Trophoblast cell (in vitro differentiated cells and primary cell): Measurements from ENCODE around the gene RBBP7.
"Not testable (repeated sequence)": the region's sequence is repeated elsewhere in the genome, so short reads cannot be mapped to it uniquely, and the experiment has no call there.

ENCODE experiments used
- DNase-seq, 2 donors: peaks; one replicate each; pipeline ENCODE4 v3.0.0-alpha.2; 2016
- H2AFZ ChIP-seq: 2 replicates; pipeline ENCODE4 v1.6.1; 2013; ENCODE audit warnings: low read length, moderate library complexity, mild to moderate bottlenecking; ENCODE audit not compliant: insufficient read depth, poor library complexity
- H2AK5ac ChIP-seq: 2 replicates; pipeline ENCODE4 v1.6.1; 2013; ENCODE audit warnings: mild to moderate bottlenecking, low read length
- H2BK120ac ChIP-seq: 2 replicates; pipeline ENCODE4 v1.6.1; 2013; ENCODE audit warnings: low read length, mild to moderate bottlenecking, moderate library complexity; ENCODE audit not compliant: insufficient read depth, poor library complexity
- H2BK12ac ChIP-seq: 2 replicates; pipeline ENCODE4 v1.6.1; 2013; ENCODE audit warnings: mild to moderate bottlenecking, low read length, moderate library complexity
- H2BK5ac ChIP-seq: 2 replicates; pipeline ENCODE4 v1.6.1; 2013; ENCODE audit warnings: low read length, low read depth, moderate library complexity, mild to moderate bottlenecking; ENCODE audit not compliant: poor library complexity
- H3K14ac ChIP-seq: 2 replicates; pipeline ENCODE4 v1.6.1; 2013; ENCODE audit warnings: mild to moderate bottlenecking, low read length
- H3K18ac ChIP-seq: 2 replicates; pipeline ENCODE4 v1.6.1; 2013; ENCODE audit warnings: mild to moderate bottlenecking, low read length
- H3K23ac ChIP-seq: 2 replicates; pipeline ENCODE4 v1.6.1; 2013; ENCODE audit warnings: low read length
- H3K27ac ChIP-seq: 2 replicates; pipeline ENCODE4 v1.5.1; 2013; ENCODE audit warnings: low read depth, mild to moderate bottlenecking, inconsistent platforms, low read length, moderate library complexity
- H3K27me3 ChIP-seq: 2 replicates; pipeline ENCODE4 v1.6.1; 2013; ENCODE audit warnings: inconsistent platforms, mild to moderate bottlenecking, low read length, moderate library complexity; ENCODE audit not compliant: insufficient read depth
- H3K36me3 ChIP-seq, 2 experiments: 1 replicate in 1 of 2; 2 replicates in 1 of 2; pipeline ENCODE4 v1.6.1; 2013; ENCODE audit warnings: low read length in 2 of 2, mild to moderate bottlenecking in 2 of 2, moderate library complexity in 1 of 2; ENCODE audit not compliant: insufficient read depth in 2 of 2, control insufficient read depth in 1 of 2
- H3K4ac ChIP-seq: 2 replicates; pipeline ENCODE4 v1.6.1; 2013; ENCODE audit warnings: low read depth, mild to moderate bottlenecking, low read length, moderate library complexity
- H3K4me1 ChIP-seq, 2 experiments: 1 replicate in 1 of 2; 2 replicates in 1 of 2; pipeline ENCODE4 v1.6.1; 2013; ENCODE audit warnings: low read length in 2 of 2, mild to moderate bottlenecking in 2 of 2, moderate library complexity in 1 of 2; ENCODE audit not compliant: insufficient read depth in 2 of 2, control insufficient read depth in 1 of 2
- H3K4me2 ChIP-seq: 2 replicates; pipeline ENCODE4 v1.6.1; 2013; ENCODE audit warnings: inconsistent platforms, mild to moderate bottlenecking, low read length, moderate library complexity
- H3K4me3 ChIP-seq: 2 replicates; pipeline ENCODE4 v1.5.1; 2013; ENCODE audit warnings: mild to moderate bottlenecking, low read depth, low read length, inconsistent platforms
- H3K79me1 ChIP-seq: one replicate; pipeline ENCODE4 v1.6.1; 2013; ENCODE audit warnings: low read length
- H3K79me2 ChIP-seq: 2 replicates; pipeline ENCODE4 v1.6.1; 2013; ENCODE audit warnings: low read length, mild to moderate bottlenecking; ENCODE audit not compliant: control insufficient read depth, insufficient read depth, poor library complexity
- H3K9ac ChIP-seq: 2 replicates; pipeline ENCODE4 v1.6.1; 2013; ENCODE audit warnings: mild to moderate bottlenecking, low read length
- H3K9me3 ChIP-seq: 2 replicates; pipeline ENCODE4 v1.6.1; 2013; ENCODE audit warnings: low read depth, mild to moderate bottlenecking, control low read depth, inconsistent platforms, low read length; ENCODE audit not compliant: insufficient read depth
- H4K12ac ChIP-seq: 2 replicates; pipeline ENCODE4 v1.6.1; 2013; ENCODE audit warnings: low read depth, mild to moderate bottlenecking, low read length, moderate library complexity
- H4K8ac ChIP-seq: 2 replicates; pipeline ENCODE4 v1.6.1; 2013; ENCODE audit warnings: low read depth, mild to moderate bottlenecking, low read length, moderate library complexity
- H4K91ac ChIP-seq: one replicate; pipeline ENCODE4 v1.6.1; 2013; ENCODE audit warnings: low read depth, mild to moderate bottlenecking, low read length, moderate library complexity
- WGBS: extraction: QIAGEN DNeasy Blood & Tissue Kit; methylation state at CpG from one replicate; pipeline ENCODE4 v1.1.7; 2013; ENCODE audit warnings: missing lambda C conversion rate; ENCODE audit not compliant: insufficient read length, insufficient coverage; ENCODE audit errors: extremely low coverage; 5-methylcytosine and 5-hydroxymethylcytosine counted together

RBBP7 gene

DNA sequence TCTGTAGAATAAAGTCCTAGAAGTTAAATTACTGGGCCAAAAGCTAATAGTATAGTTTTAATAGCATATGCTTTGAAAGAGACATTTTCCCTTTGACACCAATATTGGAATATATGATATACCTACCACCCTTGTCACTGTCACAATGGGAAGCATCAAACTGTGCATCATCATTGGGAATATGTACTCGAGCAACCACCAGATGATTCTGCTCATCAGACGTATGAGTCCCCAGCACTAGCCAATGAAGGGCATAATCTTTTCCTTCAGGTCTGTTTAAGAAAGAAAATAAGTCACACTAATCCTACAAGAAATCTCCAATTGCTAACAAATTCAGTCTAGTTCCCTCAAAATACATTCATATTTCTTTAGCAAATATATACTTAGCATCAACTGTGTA is 7.3 kb downstream of the RBBP7 start:
- H2BK12ac ChIP-seq: no peak overlapping the region
- H4K8ac ChIP-seq: no peak overlapping the region
- no peaks in the 10 kb centered on the region for H3K4me1 ChIP-seq
- no peak overlapping the region for H2BK120ac ChIP-seq
- H3K79me1 ChIP-seq: no peaks in the 10 kb centered on the region
- no peak overlapping the region for H3K14ac ChIP-seq
- no peaks in the 10 kb centered on the region for H3K27me3 ChIP-seq
- H3K18ac ChIP-seq: no peak overlapping the region
- no peak overlapping the region for H4K91ac ChIP-seq
- H3K4me3 ChIP-seq: no peak overlapping the region
- peaks cover 3 to 11% of the 10 kb centered on the region in 2 experiments for H3K36me3 ChIP-seq
- H2AFZ ChIP-seq: no peak overlapping the region
- no peak overlapping the region for H3K4me2 ChIP-seq
- no peaks in the 10 kb centered on the region for H3K9me3 ChIP-seq
- no peak overlapping the region for H4K12ac ChIP-seq
- H3K79me2 ChIP-seq: peaks cover 1% of the 10 kb centered on the region
- no peak overlapping the region for H3K23ac ChIP-seq
- H3K9ac ChIP-seq: no peak overlapping the region
- no peak overlapping the region for H3K27ac ChIP-seq
- no peak overlapping the region for H3K4ac ChIP-seq
- no peak overlapping the region for H2BK5ac ChIP-seq
- H2AK5ac ChIP-seq: no peak overlapping the region
- DNase-seq: no peak
- WGBS: no CpG with 5 or more reads among the region's 2 CpGs

- no peak overlapping the region for H3K4me3 ChIP-seq
- H2BK120ac ChIP-seq: no peak overlapping the region
- no peak overlapping the region for H3K23ac ChIP-seq
- H4K8ac ChIP-seq: no peak overlapping the region
- H4K91ac ChIP-seq: no peak overlapping the region
- H3K79me2 ChIP-seq: no peaks in the 10 kb centered on the region
- H3K9ac ChIP-seq: no peak overlapping the region
- H3K4me2 ChIP-seq: no peak overlapping the region
- peaks cover 13 to 24% of the 10 kb centered on the region in 2 experiments for H3K36me3 ChIP-seq
- H3K27me3 ChIP-seq: no peaks in the 10 kb centered on the region
- H2AK5ac ChIP-seq: no peak overlapping the region
- H3K14ac ChIP-seq: no peak overlapping the region
- no peak overlapping the region for H2BK5ac ChIP-seq
- H3K79me1 ChIP-seq: no peaks in the 10 kb centered on the region
- no peak overlapping the region for H3K4ac ChIP-seq
- H3K18ac ChIP-seq: no peak overlapping the region
- H2BK12ac ChIP-seq: no peak overlapping the region
- H2AFZ ChIP-seq: no peak overlapping the region
- no peaks in the 10 kb centered on the region for H3K4me1 ChIP-seq
- H4K12ac ChIP-seq: no peak overlapping the region
- DNase-seq: no peak
- H3K9me3 ChIP-seq: no peaks in the 10 kb centered on the region
- no peak overlapping the region for H3K27ac ChIP-seq
Measured at GRCh38 chrX:16856744-16857143, 13.4 kb downstream of the RBBP7 start.

DNA sequence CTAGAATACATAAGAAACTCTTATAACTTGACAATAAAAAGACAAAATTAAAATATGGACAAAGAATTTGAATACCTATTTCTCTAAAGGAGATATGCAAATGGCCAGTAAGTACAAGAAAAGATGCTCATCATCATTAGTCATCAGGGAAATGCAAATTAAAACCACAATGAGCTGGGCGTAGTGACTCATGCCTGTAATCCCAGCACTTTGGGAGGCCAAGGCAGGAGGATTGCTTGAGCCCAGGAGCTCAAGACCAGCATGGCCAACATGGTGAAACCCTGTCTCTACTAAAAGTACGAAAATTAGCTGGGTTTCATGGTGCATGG is 14.1 kb downstream of the RBBP7 start:
- not testable (repeated sequence) for H3K4me2 ChIP-seq, H4K91ac ChIP-seq, H3K9ac ChIP-seq, H4K8ac ChIP-seq, H2BK12ac ChIP-seq, H2AFZ ChIP-seq, H3K4me3 ChIP-seq, H3K9me3 ChIP-seq, H3K23ac ChIP-seq, H3K79me2 ChIP-seq, H3K4ac ChIP-seq, H3K4me1 ChIP-seq, H2BK120ac ChIP-seq, H3K14ac ChIP-seq, H2AK5ac ChIP-seq, H3K18ac ChIP-seq, H3K27me3 ChIP-seq, H4K12ac ChIP-seq, H3K79me1 ChIP-seq, H3K27ac ChIP-seq, H2BK5ac ChIP-seq
- WGBS: no CpG with 5 or more reads among the region's 2 CpGs
- H3K36me3 ChIP-seq: peaks cover 14 to 18% of the 10 kb centered on the region in 2 experiments
- peak; percentile 19 to 45 for DNase-seq

DNA sequence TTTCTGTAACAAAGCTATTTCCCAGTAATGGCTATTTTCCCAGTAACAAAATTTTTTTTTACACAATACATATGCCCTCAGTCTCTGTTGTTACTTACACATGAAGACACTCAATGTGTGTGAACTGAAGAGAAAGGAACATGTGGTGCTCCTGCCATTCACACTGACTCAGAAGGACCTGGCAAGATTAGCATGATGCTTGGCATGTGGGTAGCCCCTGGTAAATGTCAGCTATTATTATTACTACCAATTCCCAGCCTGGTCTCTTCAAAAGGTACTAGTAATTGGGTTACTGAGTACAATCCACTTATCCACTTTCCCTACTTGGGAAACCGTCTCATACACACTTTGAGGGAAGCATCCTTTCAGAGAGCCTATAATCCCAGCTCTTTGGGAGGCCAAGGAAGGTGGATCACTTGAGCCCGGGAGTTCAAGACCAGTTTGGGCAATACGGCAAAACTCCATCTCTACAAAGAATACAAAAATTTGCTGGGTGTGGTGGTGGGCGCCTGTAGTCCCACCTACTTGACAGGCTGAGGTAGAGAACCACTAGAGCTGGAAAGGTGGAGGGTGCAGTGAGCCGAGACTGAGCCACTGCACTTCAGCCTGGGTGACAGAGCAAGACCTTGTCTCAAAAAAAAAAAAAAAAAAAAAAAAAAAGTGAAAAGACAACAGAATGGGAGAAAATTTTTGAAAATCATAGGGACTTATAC is 14.6 kb downstream of the RBBP7 start:
- Histone ChIP-seq H4K12ac (no peak overlapping the region), H3K79me2 (no peaks in the 10 kb centered on the region), H3K9ac (no peak overlapping the region), H3K4me1 (no peaks in the 10 kb centered on the region), H2AFZ (no peak overlapping the region), H3K14ac (no peak overlapping the region), H3K4me2 (no peak overlapping the region), H3K27ac (no peak overlapping the region), H3K18ac (no peak overlapping the region), H3K9me3 (no peaks in the 10 kb centered on the region), H3K4me3 (no peak overlapping the region), H3K79me1 (no peaks in the 10 kb centered on the region), H3K4ac (no peak overlapping the region), H2AK5ac (no peak overlapping the region), H4K91ac (no peak overlapping the region), H2BK120ac (no peak overlapping the region), H2BK5ac (no peak overlapping the region), H3K27me3 (no peaks in the 10 kb centered on the region), H4K8ac (no peak overlapping the region), H3K36me3 (peaks cover 18% of the 10 kb centered on the region in 2 experiments), H3K23ac (no peak overlapping the region), H2BK12ac (no peak overlapping the region)
- no CpG with 5 or more reads among the region's 5 CpGs for WGBS
- no peak for DNase-seq
